H1 (cell line): ENCODE data around the gene SPTBN4. TPM values are rescaled to one million over a fixed set of nuclear protein-coding genes. Genes with fewer than 3 reads are reported as not detected.

Source experiments
- CTCF ChIA-PET: fragments of 300-600 bp; sonication (Branson Sonifier 250); formaldehyde crosslinking; loops from one replicate; lab custom pipeline; 2021; ENCODE audit not compliant: partially characterized antibody; lab: Charles Lee
- POLR2A ChIA-PET: fragments of 300-600 bp; sonication (Branson Sonifier 250); formaldehyde crosslinking; loops from one replicate; lab custom pipeline; 2021; ENCODE audit warnings: inconsistent platforms; ENCODE audit not compliant: partially characterized antibody; lab: Charles Lee
- DNase-seq, 2 experiments: peaks; one replicate each; pipeline versions ENCODE4 v3.0.0 to v3.0.0-alpha.2; 2010 to 2022; ENCODE audit warnings: low spot score in 2 of 2, low read depth in 1 of 2, mixed read lengths in 1 of 2
- FAIRE-seq: peaks from 2 replicates; lab custom pipeline; 2011; peaks lifted over from hg19 to GRCh38; lab: Jason Lieb, UNC
- H2AFZ ChIP-seq: 2 replicates; pipeline ENCODE4 v1.8.1; 2012; ENCODE audit warnings: low read length, inconsistent platforms
- H2AK5ac ChIP-seq: 2 replicates; pipeline ENCODE4 v1.6.1; 2013; ENCODE audit warnings: low read depth, low read length
- H2BK120ac ChIP-seq: replicated peaks from 2 replicates; pipeline ENCODE3; 2013; ENCODE audit warnings: low read depth, low read length, inconsistent platforms
- H2BK12ac ChIP-seq: 2 replicates; pipeline ENCODE4 v1.6.1; 2013; ENCODE audit warnings: low read depth, low read length
- H2BK15ac ChIP-seq: 2 replicates; pipeline ENCODE4 v1.6.1; 2013; ENCODE audit warnings: low read length
- H2BK20ac ChIP-seq: 2 replicates; pipeline ENCODE4 v1.6.1; 2013; ENCODE audit warnings: low read length
- H2BK5ac ChIP-seq: 2 replicates; pipeline ENCODE4 v1.6.1; 2013; ENCODE audit warnings: low read depth, low read length
- H3K14ac ChIP-seq: 2 replicates; pipeline ENCODE4 v1.6.1; 2013; ENCODE audit warnings: inconsistent platforms; ENCODE audit not compliant: insufficient read length
- H3K18ac ChIP-seq: 2 replicates; pipeline ENCODE4 v1.6.1; 2013; ENCODE audit warnings: low read length; ENCODE audit errors: extremely low read depth
- H3K23ac ChIP-seq: 2 replicates; pipeline ENCODE4 v1.6.1; 2013; ENCODE audit warnings: inconsistent platforms; ENCODE audit not compliant: insufficient read length
- H3K23me2 ChIP-seq: 2 replicates; pipeline ENCODE4 v1.6.1; 2013; ENCODE audit warnings: low read depth, low read length
- H3K27ac ChIP-seq: 2 replicates; pipeline ENCODE4 v1.6.1; 2011; ENCODE audit warnings: low read depth, low read length, inconsistent platforms
- H3K27me3 ChIP-seq, 4 experiments: replicated peaks in 1 of 4; 1 replicate in 1 of 4; 2 replicates in 3 of 4; pipeline versions ENCODE4 v1.6.1 to v1.8.1; 2011 to 2013; ENCODE audit warnings: low read length in 3 of 4, mild to moderate bottlenecking in 3 of 4, inconsistent platforms in 2 of 4, mixed read lengths in 2 of 4, moderate library complexity in 1 of 4; ENCODE audit not compliant: control insufficient read depth in 3 of 4, insufficient read depth in 3 of 4; ENCODE audit errors: extremely low read depth in 1 of 4
- H3K36me3 ChIP-seq, 4 experiments: 2 replicates each; pipeline versions ENCODE4 v1.6.1 to v1.8.1; 2011 to 2013; ENCODE audit warnings: mild to moderate bottlenecking in 4 of 4, low read length in 3 of 4, moderate library complexity in 2 of 4, control low read depth in 1 of 4, inconsistent platforms in 1 of 4; ENCODE audit not compliant: insufficient read depth in 4 of 4, control insufficient read depth in 2 of 4
- H3K4ac ChIP-seq: replicated peaks from 2 replicates; pipeline ENCODE3; 2013; ENCODE audit warnings: low read length, low read depth, mixed read lengths, inconsistent platforms; ENCODE audit not compliant: insufficient read length
- H3K4me1 ChIP-seq, 4 experiments: replicated peaks in 1 of 4; 1 replicate in 1 of 4; 2 replicates in 3 of 4; pipeline versions ENCODE4 v1.6.1 to v1.8.1; 2011 to 2013; ENCODE audit warnings: low read length in 3 of 4, inconsistent platforms in 2 of 4, mixed read lengths in 1 of 4; ENCODE audit not compliant: insufficient read depth in 4 of 4, control insufficient read depth in 3 of 4
- H3K4me2 ChIP-seq, 2 experiments: 2 replicates each; pipeline versions ENCODE4 v1.6.1 to v1.8.1; 2011 to 2013; ENCODE audit warnings: low read depth in 2 of 2, low read length in 2 of 2, control low read depth in 1 of 2, inconsistent platforms in 1 of 2, mild to moderate bottlenecking in 1 of 2; ENCODE audit not compliant: insufficient read depth in 1 of 2
- H3K4me3 ChIP-seq, 4 experiments: fragments of 200-600, 300-600 bp in 1 of 4; sonication (generic), shearing (Covaris generic), sonication (Bioruptor Twin) in 1 of 4; 2 replicates each; pipeline versions ENCODE4 v1.5.1 to v1.8.1; 2011 to 2016; ENCODE audit warnings: low read length in 4 of 4, low read depth in 3 of 4, control low read depth in 2 of 4, inconsistent platforms in 2 of 4, mild to moderate bottlenecking in 2 of 4, mixed read lengths in 1 of 4, moderate library complexity in 1 of 4; ENCODE audit not compliant: insufficient read depth in 2 of 4; ENCODE audit errors: extremely low read depth in 1 of 4
- H3K56ac ChIP-seq: replicated peaks from 2 replicates; pipeline ENCODE3; 2013; ENCODE audit warnings: low read depth, mild to moderate bottlenecking, mixed read lengths, low read length, inconsistent platforms; ENCODE audit not compliant: insufficient read length
- H3K79me1 ChIP-seq: 2 replicates; pipeline ENCODE4 v1.6.1; 2013; ENCODE audit warnings: low read depth, low read length, control low read depth
- H3K79me2 ChIP-seq, 2 experiments: 2 replicates each; pipeline versions ENCODE4 v1.6.1 to v1.8.1; 2012 to 2013; ENCODE audit warnings: low read length in 2 of 2, mild to moderate bottlenecking in 2 of 2, inconsistent platforms in 1 of 2; ENCODE audit not compliant: insufficient read depth in 2 of 2, control insufficient read depth in 1 of 2
- H3K9ac ChIP-seq, 4 experiments: replicated peaks in 1 of 4; 1 replicate in 1 of 4; 2 replicates in 3 of 4; pipeline versions ENCODE4 v1.6.1 to v1.8.1; 2011 to 2013; ENCODE audit warnings: low read depth in 3 of 4, low read length in 3 of 4, control low read depth in 2 of 4, mild to moderate bottlenecking in 2 of 4, moderate library complexity in 2 of 4, inconsistent platforms in 1 of 4; ENCODE audit errors: extremely low read depth in 1 of 4
- H3K9me3 ChIP-seq, 2 experiments: 2 replicates each; pipeline versions ENCODE4 v1.6.1 to v1.8.1; 2012 to 2013; ENCODE audit warnings: mild to moderate bottlenecking in 2 of 2, moderate library complexity in 2 of 2, control low read depth in 1 of 2, inconsistent platforms in 1 of 2, low read depth in 1 of 2, low read length in 1 of 2, mixed read lengths in 1 of 2; ENCODE audit not compliant: insufficient read depth in 2 of 2
- H4K20me1 ChIP-seq, 2 experiments: replicated peaks in 1 of 2; 2 replicates each; pipeline versions ENCODE3 to v1.8.1; 2011 to 2013; ENCODE audit warnings: inconsistent platforms in 2 of 2, low read length in 2 of 2, mild to moderate bottlenecking in 1 of 2; ENCODE audit not compliant: insufficient read depth in 2 of 2, control insufficient read depth in 1 of 2
- H4K5ac ChIP-seq: 2 replicates; pipeline ENCODE4 v1.6.1; 2013; ENCODE audit warnings: low read length, low read depth, mixed read lengths, inconsistent platforms; ENCODE audit not compliant: insufficient read length
- H4K8ac ChIP-seq: 2 replicates; pipeline ENCODE4 v1.8.0; 2013; ENCODE audit warnings: mild to moderate bottlenecking, moderate library complexity, low read length, inconsistent platforms; ENCODE audit not compliant: insufficient read depth; ENCODE audit errors: extremely low read depth
- H4K91ac ChIP-seq: replicated peaks from 2 replicates; pipeline ENCODE3; 2013; ENCODE audit warnings: low read length, mixed read lengths, inconsistent platforms; ENCODE audit not compliant: insufficient read length
- CHD2 ChIP-seq: IDR thresholded peaks from 2 replicates; pipeline ENCODE4 v1.6.1; 2012; ENCODE audit warnings: low read length, improper control_type of control experiment
- RFX5 ChIP-seq: IDR thresholded peaks from 2 replicates; pipeline ENCODE4 v1.6.1; 2011; ENCODE audit warnings: low read depth, low read length, improper control_type of control experiment, borderline replicate concordance
- SP1 ChIP-seq: IDR thresholded peaks from 2 replicates; pipeline ENCODE4 v1.6.1; 2011; ENCODE audit warnings: low read depth, low read length
- SRF ChIP-seq: IDR thresholded peaks from 2 replicates; pipeline ENCODE4 v1.6.1; 2011; ENCODE audit warnings: mild to moderate bottlenecking, low read depth, low read length, moderate library complexity
- SUZ12 ChIP-seq: fragments of 200-600 bp; sonication (generic); IDR thresholded peaks from 2 replicates; pipeline ENCODE4 v1.6.1; 2012; ENCODE audit warnings: mild to moderate bottlenecking, inconsistent platforms, low read length, moderate library complexity, mixed read lengths
- TBP ChIP-seq: IDR thresholded peaks from 2 replicates; pipeline ENCODE4 v1.6.1; 2011; ENCODE audit warnings: low read depth, low read length, improper control_type of control experiment
- WGBS, 2 experiments: shearing (Covaris generic) in 1 of 2; methylation state at CpG; one replicate each; pipeline versions ENCODE4 v1.1.6 to v1.1.7; 2013 to 2015; ENCODE audit warnings: low lambda C conversion rate in 2 of 2, mixed read lengths in 2 of 2, inconsistent platforms in 1 of 2, low coverage in 1 of 2, missing lambda C conversion rate in 1 of 2; ENCODE audit not compliant: insufficient replicate concordance in 2 of 2, insufficient coverage in 1 of 2, insufficient read length in 1 of 2; ENCODE audit errors: extremely low coverage in 1 of 2, missing lambda C conversion rate in 1 of 2; 5-methylcytosine and 5-hydroxymethylcytosine counted together
- polyA plus RNA-seq, 7 experiments: library from polyadenylated mRNA; depleted of rRNA in 3 of 7; stranded (reverse) in 5 of 7; unstranded in 2 of 7; fragments of >200 nt in 5 of 7; fragments of 200-250 nt in 2 of 7; gene quantifications; 1 replicate in 5 of 7; 2 replicates in 1 of 7; 4 replicates in 1 of 7; pipeline versions ENCODE4 v1.2.1 to v1.2.3, GENCODE V29; 2011 to 2013; ENCODE audit warnings: missing spikeins in 2 of 7, mixed read lengths in 2 of 7
- total RNA-seq: library from RNA; stranded (reverse); fragmentation: NEBNext Ultra II Directional; extraction: Animal tissue kit (Norgen Biotek cat#: 25700); gene quantifications from 2 replicates; pipeline ENCODE4 v1.2.1, GENCODE V29; 2021
- TF ChIP-seq, protein P1 (sequence below): IDR thresholded peaks from 2 replicates; pipeline ENCODE4 v1.6.1; 2011; ENCODE audit warnings: low read length, improper control_type of control experiment
- TF ChIP-seq, protein P2 (sequence below): IDR thresholded peaks from 2 replicates; pipeline ENCODE4 v1.6.1; 2011; ENCODE audit warnings: low read depth, mild to moderate bottlenecking, low read length; ENCODE audit not compliant: insufficient read depth

The SPTBN4 gene
- total and polyA plus RNA-seq, 2 of the 8 experiments (the other 6 are each of a cell fraction or from before 2014, with no cell fraction given): 1.9 to 3.0 TPM

DNA sequence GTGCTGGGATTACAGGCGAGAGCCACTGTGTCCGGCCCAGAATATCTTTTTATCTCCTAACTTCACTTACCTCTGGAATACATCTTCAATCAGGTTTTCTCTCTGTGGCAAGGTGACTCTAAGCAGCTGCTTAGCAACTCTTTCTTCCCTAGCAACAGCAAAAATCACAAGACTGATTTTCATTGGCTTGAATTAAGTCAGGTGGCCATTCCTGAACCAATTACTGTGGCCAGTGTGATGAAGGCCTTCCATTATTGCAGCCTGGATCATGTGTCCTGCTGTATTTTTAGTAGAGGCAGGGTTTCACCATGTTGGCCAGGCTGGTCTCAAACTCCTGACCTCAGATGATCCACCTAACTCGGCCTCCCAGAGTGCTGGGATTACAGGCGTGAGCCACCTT, 125.4 kb downstream of the SPTBN4 start:
- H3K4me2 ChIP-seq: no peak overlapping the region

More for the DNA sequence above, 125.4 kb downstream of the SPTBN4 start:
- Histone ChIP-seq H2BK15ac (no peak overlapping the region), H4K20me1 (peaks cover 0 to 4% of the 10 kb centered on the region in 2 experiments), H3K79me2 (no peaks in the 10 kb centered on the region), H3K4ac (no peak overlapping the region), H3K23ac (no peak overlapping the region), H3K56ac (no peak overlapping the region), H3K27ac (no peak overlapping the region), H3K23me2 (peaks cover 3% of the 10 kb centered on the region; the same call in 1 of the 2 replicates), H2BK12ac (no peak overlapping the region), H3K18ac (no peak overlapping the region), H3K36me3 (peaks cover 2 to 7% (median 5%) of the 10 kb centered on the region in 4 experiments; a peak in 4 of 8 replicates), H2BK120ac (no peak overlapping the region), H3K14ac (no peak overlapping the region), H3K27me3 (peaks cover 5 to 10% (median 9%) of the 10 kb centered on the region in 4 experiments), H2BK5ac (no peak overlapping the region), H3K9me3 (no peaks in the 10 kb centered on the region), H2AK5ac (no peak overlapping the region), H3K4me1 (peaks cover 0 to 7% (median 3%) of the 10 kb centered on the region in 4 experiments; a peak in 5 of 7 replicates), H4K91ac (no peak overlapping the region), H3K79me1 (no peaks in the 10 kb centered on the region), H2BK20ac (no peak overlapping the region), H4K5ac (no peak overlapping the region), H2AFZ (no peak overlapping the region), H3K9ac (no peak overlapping the region), H3K4me3 (no peak overlapping the region), H4K8ac (no peak overlapping the region)
- ChIA-PET POLR2A (interaction anchor here (0.7 to 4.3 kb wide), 4 partner anchors 11 to 149 kb away, joined by 3 to 20 read pairs (median 4); no protein-coding TSS in a partner anchor), CTCF (interaction anchor here (0.5 to 1.9 kb wide), 4 partner anchors 9 to 50 kb away, joined by 3 to 8 read pairs (median 6); no protein-coding TSS in a partner anchor)
- no peak for DNase-seq
- WGBS, 2 experiments: 87% methylated on average over 4 of the region's 4 CpGs; no CpG with 5 or more reads in 1 of the 2 experiments
- peak; percentile 98 for FAIRE-seq
- no peak for TF ChIP-seq TBP
- peak; percentile 75 for TF ChIP-seq SP1
- 0 out of 2 replicates have a peak, but pooled peaks have one; percentile 43 for TF ChIP-seq CHD2
- peak; percentile 96 for TF ChIP-seq RFX5
- TF ChIP-seq, protein P1, sequence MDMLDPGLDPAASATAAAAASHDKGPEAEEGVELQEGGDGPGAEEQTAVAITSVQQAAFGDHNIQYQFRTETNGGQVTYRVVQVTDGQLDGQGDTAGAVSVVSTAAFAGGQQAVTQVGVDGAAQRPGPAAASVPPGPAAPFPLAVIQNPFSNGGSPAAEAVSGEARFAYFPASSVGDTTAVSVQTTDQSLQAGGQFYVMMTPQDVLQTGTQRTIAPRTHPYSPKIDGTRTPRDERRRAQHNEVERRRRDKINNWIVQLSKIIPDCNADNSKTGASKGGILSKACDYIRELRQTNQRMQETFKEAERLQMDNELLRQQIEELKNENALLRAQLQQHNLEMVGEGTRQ: peak; percentile 86
- TF ChIP-seq, protein P2, sequence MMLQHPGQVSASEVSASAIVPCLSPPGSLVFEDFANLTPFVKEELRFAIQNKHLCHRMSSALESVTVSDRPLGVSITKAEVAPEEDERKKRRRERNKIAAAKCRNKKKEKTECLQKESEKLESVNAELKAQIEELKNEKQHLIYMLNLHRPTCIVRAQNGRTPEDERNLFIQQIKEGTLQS: 0 out of 2 replicates have a peak, but pooled peaks have one; percentile 26
- TF ChIP-seq SUZ12: no peak
- TF ChIP-seq SRF: no peak
